Dendritic cell treated with granulocyte-macrophage colony-stimulating factor and Interleukin-4, amounts not matched to agents 40 ng/mL and 50 ng/mL, for 4 days (primary cell): ENCODE results near the gene ATP2A2.

Source experiments
- H3K27ac Mint-ChIP-seq: one replicate; pipeline ENCODE4 v1.8.0; 2022; ENCODE audit warnings: mild to moderate bottlenecking, mixed read lengths
- H3K27me3 Mint-ChIP-seq: one replicate; pipeline ENCODE4 v1.8.0; 2022; ENCODE audit warnings: mild to moderate bottlenecking, mixed read lengths
- H3K36me3 Mint-ChIP-seq: one replicate; pipeline ENCODE4 v1.8.0; 2022; ENCODE audit warnings: low read depth, mixed read lengths
- H3K4me1 Mint-ChIP-seq: one replicate; pipeline ENCODE4 v1.8.0; 2022; ENCODE audit warnings: low read depth, mixed read lengths
- H3K4me3 Mint-ChIP-seq: one replicate; pipeline ENCODE4 v1.8.0; 2022; ENCODE audit warnings: mild to moderate bottlenecking, moderate library complexity, mixed read lengths
- H3K9me3 Mint-ChIP-seq: one replicate; pipeline ENCODE4 v1.8.0; 2022; ENCODE audit warnings: mixed read lengths
- intact Hi-C: fragments of 100-400 bp; cut with micrococcal nuclease; formaldehyde crosslinking; loops from one replicate; pipeline ENCODE4 v1.15.0; 2022

ATP2A2 gene

DNA sequence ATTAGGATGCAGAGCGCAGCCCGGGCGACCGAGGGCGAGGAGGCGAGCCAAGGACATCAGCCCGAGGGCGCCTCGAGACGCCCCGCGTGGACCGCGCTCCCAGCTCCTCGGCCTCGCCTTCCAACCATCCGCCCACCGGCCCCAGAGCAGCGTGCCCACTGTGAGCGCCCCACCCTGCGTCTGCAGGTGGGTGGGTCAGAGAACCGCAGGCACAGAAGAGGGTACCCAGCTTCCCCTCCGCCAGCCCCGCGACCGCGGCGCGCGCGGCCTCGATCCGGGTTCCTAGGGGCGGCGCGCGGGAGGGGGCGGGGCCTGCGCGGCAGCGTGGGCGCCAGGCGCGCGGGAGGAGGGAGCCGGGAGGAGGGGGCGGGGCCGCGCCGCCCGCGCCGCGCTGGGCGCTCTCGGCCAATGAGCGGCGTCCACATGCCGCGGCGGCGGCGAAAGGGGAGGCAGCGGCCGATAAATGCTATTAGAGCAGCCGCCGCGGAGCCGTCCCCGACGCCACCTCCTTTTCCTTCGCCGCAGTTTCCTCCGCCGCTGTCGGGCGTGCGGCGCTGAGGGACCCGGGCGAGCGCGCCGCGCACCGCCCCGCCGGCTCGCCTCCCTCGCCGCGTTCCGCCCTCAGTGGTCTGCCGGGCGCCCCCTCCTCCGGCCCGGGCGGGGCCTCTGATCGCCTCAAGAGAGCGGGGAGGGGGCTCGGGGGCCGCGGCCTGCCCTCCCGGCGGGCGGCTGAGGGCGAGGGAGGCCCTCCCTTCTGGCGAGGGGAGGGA is at the start of gene ATP2A2:
Gene ATP2A2, plus strand, starts transcription at position 469 of the 770 bp plus-strand sequence. CDS start 543 bp downstream, outside the sequence.
- peaks cover 10% of the 10 kb centered on the region for H3K27me3 Mint-ChIP-seq
- H3K9me3 Mint-ChIP-seq: no peaks in the 10 kb centered on the region
- intact Hi-C loops: loop anchor here (2.0 to 10.0 kb wide), 3 partner anchors 24 to 176 kb away; no protein-coding TSS in a partner anchor
- peak within 1 kb of the TSS; percentile 92 for H3K4me3 Mint-ChIP-seq
- H3K4me1 Mint-ChIP-seq: peaks cover 38% of the 10 kb centered on the region
- peak within 1 kb of the TSS; percentile 95 for H3K27ac Mint-ChIP-seq
- H3K36me3 Mint-ChIP-seq: peaks cover 52% of the 10 kb centered on the region

DNA sequence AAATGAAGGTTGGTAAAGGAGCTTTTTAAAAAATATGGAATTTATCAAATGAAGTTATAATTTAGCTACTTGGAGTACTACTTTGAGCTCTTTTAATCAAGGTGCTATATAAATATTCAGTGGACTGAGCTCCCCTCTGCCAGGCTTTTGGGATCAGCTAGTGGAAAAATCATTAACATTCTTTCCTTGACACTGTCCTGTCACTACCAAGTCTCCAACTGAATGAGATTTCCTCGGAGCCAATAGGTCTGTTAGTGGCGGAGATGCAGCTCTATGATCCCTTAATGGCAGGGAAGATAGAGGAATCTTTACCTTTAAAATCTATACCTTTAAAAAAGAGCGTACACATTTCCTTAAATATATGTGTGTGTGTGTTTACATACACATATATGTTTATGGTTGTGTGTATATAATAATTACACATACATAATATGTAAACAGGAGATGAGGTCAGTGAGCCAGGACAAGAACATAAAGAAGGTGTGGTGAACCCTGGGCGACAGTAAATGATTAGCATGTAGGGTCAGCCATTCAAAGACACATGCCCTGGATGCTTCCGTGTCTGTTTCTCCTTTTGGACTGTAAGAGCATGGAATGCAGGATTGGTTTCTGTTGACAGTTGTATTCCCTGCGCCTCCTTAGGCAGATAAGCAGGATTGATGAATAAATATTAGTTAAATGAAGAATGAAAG is 47.7 kb upstream of the ATP2A2 start:
- H3K4me3 Mint-ChIP-seq: no peak overlapping the region
- no peaks in the 10 kb centered on the region for H3K36me3 Mint-ChIP-seq
- intact Hi-C loops: loop anchor here (10.0 kb wide), 1 partner anchor 51 kb away; the partner anchor contains the start of gene ATP2A2
- H3K27ac Mint-ChIP-seq: peak overlapping the region; percentile 71
- H3K4me1 Mint-ChIP-seq: peaks cover 15% of the 10 kb centered on the region
- H3K9me3 Mint-ChIP-seq: no peaks in the 10 kb centered on the region
- H3K27me3 Mint-ChIP-seq: no peaks in the 10 kb centered on the region

DNA sequence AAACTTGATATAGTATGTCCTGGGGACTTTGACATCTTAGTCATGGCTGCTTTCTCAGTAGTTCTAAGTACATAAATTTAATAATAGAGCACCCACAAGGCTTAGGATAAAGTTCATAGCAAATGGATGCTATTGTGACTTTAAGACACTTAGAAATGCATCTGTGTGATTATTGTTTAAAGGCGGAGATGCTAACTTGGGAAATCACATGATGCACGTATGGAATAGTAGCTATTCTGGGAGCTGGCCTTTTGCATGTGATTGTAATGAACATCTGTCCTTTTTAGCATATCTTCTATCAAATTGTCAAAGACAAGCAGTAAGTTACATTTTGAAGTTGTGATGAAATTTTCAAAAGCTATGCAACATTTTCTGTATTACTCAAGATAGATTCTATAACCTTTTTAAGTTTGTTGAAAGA is 46.7 kb upstream of the ATP2A2 start:
- no peaks in the 10 kb centered on the region for H3K36me3 Mint-ChIP-seq
- H3K9me3 Mint-ChIP-seq: no peaks in the 10 kb centered on the region
- peak overlapping the region; percentile 71 for H3K27ac Mint-ChIP-seq
- intact Hi-C loops: loop anchor here (10.0 kb wide), 1 partner anchor 50 kb away; the partner anchor contains the start of gene ATP2A2
- H3K4me1 Mint-ChIP-seq: peaks cover 15% of the 10 kb centered on the region
- H3K27me3 Mint-ChIP-seq: no peaks in the 10 kb centered on the region
- H3K4me3 Mint-ChIP-seq: no peak overlapping the region

DNA sequence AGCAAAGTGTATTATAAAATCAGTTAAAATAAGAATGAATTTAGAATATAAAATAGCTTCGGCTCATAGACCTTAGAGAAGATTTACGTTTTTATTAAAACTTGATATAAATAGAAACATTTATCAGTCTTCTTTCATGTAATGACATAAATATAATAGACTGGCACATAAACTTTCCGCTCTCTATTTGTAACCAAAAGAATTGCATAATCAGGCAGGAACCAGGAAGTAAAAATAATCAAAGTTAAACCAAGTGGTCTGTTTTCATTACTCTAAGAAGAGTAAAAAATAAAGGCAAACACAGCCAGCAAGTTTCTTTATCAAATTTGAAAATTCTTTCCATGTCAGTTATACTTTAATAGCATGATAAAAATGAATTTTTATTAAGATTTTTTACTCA is 46.3 kb upstream of the ATP2A2 start:
- no peaks in the 10 kb centered on the region for H3K27me3 Mint-ChIP-seq
- intact Hi-C loops: loop anchor here (10.0 kb wide), 1 partner anchor 50 kb away; the partner anchor contains the start of gene ATP2A2
- no peaks in the 10 kb centered on the region for H3K36me3 Mint-ChIP-seq
- peak overlapping the region; percentile 17 for H3K4me3 Mint-ChIP-seq
- peak overlapping the region; percentile 71 for H3K27ac Mint-ChIP-seq
- H3K4me1 Mint-ChIP-seq: peaks cover 15% of the 10 kb centered on the region
- H3K9me3 Mint-ChIP-seq: no peaks in the 10 kb centered on the region

- no peak overlapping the region for H3K4me3 Mint-ChIP-seq
These were observed 45.7 kb upstream of the ATP2A2 start for GRCh38 chr12:110235383-110235782.

GRCh38 chr12:110243227-110243626 is 37.8 kb upstream of the ATP2A2 start:
- intact Hi-C loops: no loop called here
- no peaks in the 10 kb centered on the region for H3K9me3 Mint-ChIP-seq
- H3K36me3 Mint-ChIP-seq: no peaks in the 10 kb centered on the region
- no peak overlapping the region for H3K27ac Mint-ChIP-seq
- H3K4me3 Mint-ChIP-seq: no peak overlapping the region
- no peaks in the 10 kb centered on the region for H3K27me3 Mint-ChIP-seq
- H3K4me1 Mint-ChIP-seq: no peaks in the 10 kb centered on the region

More at GRCh38 chr12:110235383-110235782, 45.7 kb upstream of the ATP2A2 start:
- Mint-ChIP-seq H3K27ac (peak overlapping the region; percentile 71), H3K27me3 (no peaks in the 10 kb centered on the region), H3K36me3 (no peaks in the 10 kb centered on the region), H3K9me3 (no peaks in the 10 kb centered on the region), H3K4me1 (peaks cover 15% of the 10 kb centered on the region)
- intact Hi-C loops: loop anchor here (10.0 kb wide), 1 partner anchor 49 kb away; the partner anchor contains the start of gene ATP2A2

DNA sequence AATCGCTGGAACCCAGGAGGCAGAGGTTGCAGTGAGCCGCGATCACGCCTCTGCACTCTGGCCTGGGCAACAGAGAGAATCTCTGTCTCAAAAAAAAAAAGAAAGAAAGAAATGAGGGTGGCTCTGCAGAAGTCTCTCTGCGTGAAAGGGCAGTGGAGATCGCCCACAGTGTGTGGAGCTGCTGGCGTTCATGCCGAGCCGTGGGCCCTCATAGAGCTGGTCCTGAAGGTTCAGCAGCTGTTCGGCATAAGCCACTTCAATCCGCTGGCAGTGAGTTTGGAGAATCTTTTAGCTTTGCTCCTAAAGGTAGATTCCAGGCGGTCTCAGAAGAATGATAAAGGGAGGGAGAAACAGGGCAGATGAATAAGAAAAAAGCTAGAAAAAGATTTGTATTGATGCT is 36.7 kb upstream of the ATP2A2 start:
- Mint-ChIP-seq H3K36me3 (no peaks in the 10 kb centered on the region), H3K27ac (no peak overlapping the region), H3K9me3 (no peaks in the 10 kb centered on the region), H3K4me1 (peaks cover 10% of the 10 kb centered on the region), H3K4me3 (no peak overlapping the region), H3K27me3 (no peaks in the 10 kb centered on the region)
- intact Hi-C loops: no loop called here

DNA sequence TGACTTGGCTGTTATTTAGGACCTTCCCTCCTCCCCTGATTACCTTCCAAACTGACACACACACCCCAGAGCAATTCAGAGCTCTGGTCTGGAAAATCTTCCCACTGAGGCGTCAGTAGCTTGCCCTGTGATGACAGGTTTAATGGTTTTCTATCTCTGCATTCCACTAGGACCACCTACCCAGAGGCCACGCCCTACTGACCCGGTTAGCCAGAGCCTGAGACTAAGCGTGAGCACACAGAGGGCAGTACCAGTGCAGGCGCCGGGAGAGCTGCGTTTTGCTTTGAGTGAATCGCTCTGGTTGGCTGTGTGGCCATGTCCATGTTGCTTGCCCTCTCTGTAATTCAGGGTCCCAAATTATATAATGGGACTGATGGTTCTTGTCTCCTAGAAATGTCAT is 36.2 kb upstream of the ATP2A2 start:
- intact Hi-C loops: loop anchor here (1.0 kb wide), 1 partner anchor 145 kb away; no protein-coding TSS in a partner anchor
- no peaks in the 10 kb centered on the region for H3K9me3 Mint-ChIP-seq
- H3K27me3 Mint-ChIP-seq: no peaks in the 10 kb centered on the region
- H3K4me1 Mint-ChIP-seq: peaks cover 14% of the 10 kb centered on the region
- H3K36me3 Mint-ChIP-seq: no peaks in the 10 kb centered on the region
- H3K27ac Mint-ChIP-seq: no peak overlapping the region
- H3K4me3 Mint-ChIP-seq: no peak overlapping the region

GRCh38 chr12:110245369-110245772 is 35.7 kb upstream of the ATP2A2 start:
- no peaks in the 10 kb centered on the region for H3K9me3 Mint-ChIP-seq
- no peaks in the 10 kb centered on the region for H3K36me3 Mint-ChIP-seq
- H3K4me3 Mint-ChIP-seq: no peak overlapping the region
- peaks cover 20% of the 10 kb centered on the region for H3K4me1 Mint-ChIP-seq
- H3K27ac Mint-ChIP-seq: no peak overlapping the region
- peaks cover 2% of the 10 kb centered on the region for H3K27me3 Mint-ChIP-seq
- intact Hi-C loops: loop anchor here (1.0 kb wide), 1 partner anchor 145 kb away; no protein-coding TSS in a partner anchor

DNA sequence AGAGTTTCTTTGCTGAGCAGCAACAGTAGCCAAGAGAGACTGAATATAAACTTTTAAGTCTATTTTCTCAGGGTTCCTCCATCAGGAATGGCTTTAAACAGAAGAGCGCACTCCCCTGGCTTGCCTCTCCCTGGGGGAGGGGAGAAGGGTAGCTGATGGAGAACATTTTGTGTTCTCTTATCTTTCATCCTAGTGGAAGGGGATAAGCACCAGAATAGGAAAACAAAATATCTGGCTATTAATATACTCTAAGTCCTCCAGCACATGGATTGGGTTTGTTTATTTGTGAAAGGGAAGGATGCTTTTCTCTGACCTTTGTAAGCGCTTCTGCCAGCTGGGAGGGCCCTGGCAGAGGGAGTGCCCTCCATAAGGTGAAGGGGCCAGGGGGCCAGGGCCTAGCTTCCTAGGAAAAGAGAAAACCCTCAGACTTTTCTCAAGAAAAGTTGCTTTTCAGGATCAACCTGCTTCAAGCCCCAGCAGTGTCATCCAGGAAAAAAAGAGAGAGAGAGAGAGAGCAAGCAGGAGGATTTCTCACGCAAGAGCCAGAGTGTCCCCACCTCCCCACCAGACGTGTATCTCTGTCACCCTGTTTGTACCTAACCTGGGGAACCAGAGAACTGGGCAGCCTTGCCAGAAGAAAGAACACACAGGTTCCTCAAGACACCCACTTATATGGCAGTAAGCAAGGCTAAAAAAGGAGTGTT is 34.3 kb upstream of the ATP2A2 start:
- intact Hi-C loops: no loop called here

GRCh38 chr12:110247340-110248095 is 33.5 kb upstream of the ATP2A2 start:
- Mint-ChIP-seq H3K4me1 (peaks cover 21% of the 10 kb centered on the region), H3K36me3 (no peaks in the 10 kb centered on the region), H3K4me3 (no peak overlapping the region), H3K9me3 (no peaks in the 10 kb centered on the region), H3K27me3 (peaks cover 3% of the 10 kb centered on the region), H3K27ac (peak overlapping the region; percentile 43)
- intact Hi-C loops: no loop called here

More for the DNA sequence above, 34.3 kb upstream of the ATP2A2 start:
- Mint-ChIP-seq H3K4me3 (no peak overlapping the region), H3K27ac (peak overlapping the region; percentile 43), H3K4me1 (peaks cover 21% of the 10 kb centered on the region), H3K27me3 (peaks cover 3% of the 10 kb centered on the region), H3K36me3 (no peaks in the 10 kb centered on the region), H3K9me3 (no peaks in the 10 kb centered on the region)

DNA sequence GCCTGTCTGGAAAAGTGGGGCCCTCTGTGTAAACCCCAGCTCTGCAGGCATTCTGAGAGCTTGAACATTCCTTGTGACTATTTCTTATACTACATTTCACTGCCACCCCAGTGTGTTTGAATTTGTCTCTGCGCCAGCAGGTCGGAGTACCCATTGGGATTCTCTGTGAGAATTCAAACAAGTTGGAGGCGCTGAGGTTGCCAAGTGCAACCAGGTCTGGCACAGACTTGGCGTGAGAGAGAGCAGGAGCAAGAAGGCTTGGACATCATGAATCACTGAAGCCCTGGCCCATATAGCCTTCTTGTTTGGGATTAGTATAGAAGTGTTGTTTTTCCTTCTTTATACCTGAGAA is 33.0 kb upstream of the ATP2A2 start:
- intact Hi-C loops: no loop called here
- peaks cover 3% of the 10 kb centered on the region for H3K27me3 Mint-ChIP-seq
- H3K27ac Mint-ChIP-seq: no peak overlapping the region
- H3K4me3 Mint-ChIP-seq: no peak overlapping the region
- H3K4me1 Mint-ChIP-seq: peaks cover 25% of the 10 kb centered on the region
- H3K36me3 Mint-ChIP-seq: no peaks in the 10 kb centered on the region
- H3K9me3 Mint-ChIP-seq: no peaks in the 10 kb centered on the region

GRCh38 chr12:110249105-110249504 is 31.9 kb upstream of the ATP2A2 start:
- Mint-ChIP-seq H3K4me1 (peaks cover 29% of the 10 kb centered on the region), H3K27me3 (peaks cover 3% of the 10 kb centered on the region), H3K9me3 (no peaks in the 10 kb centered on the region), H3K36me3 (no peaks in the 10 kb centered on the region), H3K27ac (peak overlapping the region; percentile 56), H3K4me3 (no peak overlapping the region)
- intact Hi-C loops: no loop called here
